Upper lobe of right lung (tissue), 1 donor: ENCODE results near the gene TAS2R42. TPM values are rescaled to one million over a fixed set of nuclear protein-coding genes. Genes with fewer than 3 reads are reported as not detected.
A peak's percentile ranks its signal among the peaks of the same experiment; 100 is the strongest.

Experiments
- ATAC-seq: fragments of 200-7000 bp; cut with Tn5 transposase; one replicate; pipeline ENCODE4 v1.9.1; 2020; ENCODE audit warnings: mild to moderate bottlenecking, moderate library complexity
- DNase-seq: peaks from one replicate; pipeline ENCODE4 v3.0.0-alpha.2; 2020
- H3K27ac ChIP-seq: fragments of 200-600 bp; one replicate; pipeline ENCODE4 v1.8.0; 2022
- H3K27me3 ChIP-seq: fragments of 200-600 bp; one replicate; pipeline ENCODE4 v1.8.0; 2022; ENCODE audit warnings: mild to moderate bottlenecking
- H3K36me3 ChIP-seq: fragments of 200-600 bp; one replicate; pipeline ENCODE4 v1.8.0; 2022
- H3K4me1 ChIP-seq: fragments of 200-600 bp; one replicate; pipeline ENCODE4 v1.8.0; 2022
- H3K4me3 ChIP-seq: fragments of 200-600 bp; one replicate; pipeline ENCODE4 v1.8.0; 2022; ENCODE audit warnings: mild to moderate bottlenecking
- H3K9me3 ChIP-seq: fragments of 200-600 bp; one replicate; pipeline ENCODE4 v1.8.0; 2022
- intact Hi-C: fragments of 100-400 bp; cut with DNase I; formaldehyde crosslinking; loops from one replicate; pipeline ENCODE4 v1.11.0; 2022
- long read RNA-seq: library from polyadenylated mRNA; unstranded; transcript quantifications from one replicate; pipeline ENCODE4 v2.0.0, GENCODE V29; 2021
- total RNA-seq: library from RNA; stranded (reverse); fragmentation: NEBNext Ultra II Directional; extraction: Animal tissue kit (Norgen Biotek cat#: 25700); gene quantifications from one replicate; pipeline ENCODE4 v1.2.1, GENCODE V29; 2021
- TF ChIP-seq, protein P1 (sequence below): fragments of 200-600 bp; IDR thresholded peaks from one replicate; pipeline ENCODE4 v1.8.0; 2022; ENCODE audit warnings: antibody characterized with exemption
- donor health status: DM: no; HTN: yes; CAD: no; lungs with severe emphysema.

Gene TAS2R42, protein sequence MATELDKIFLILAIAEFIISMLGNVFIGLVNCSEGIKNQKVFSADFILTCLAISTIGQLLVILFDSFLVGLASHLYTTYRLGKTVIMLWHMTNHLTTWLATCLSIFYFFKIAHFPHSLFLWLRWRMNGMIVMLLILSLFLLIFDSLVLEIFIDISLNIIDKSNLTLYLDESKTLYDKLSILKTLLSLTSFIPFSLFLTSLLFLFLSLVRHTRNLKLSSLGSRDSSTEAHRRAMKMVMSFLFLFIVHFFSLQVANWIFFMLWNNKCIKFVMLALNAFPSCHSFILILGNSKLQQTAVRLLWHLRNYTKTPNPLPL
- not detected for total RNA-seq
- long read RNA-seq = 0 reads

DNA sequence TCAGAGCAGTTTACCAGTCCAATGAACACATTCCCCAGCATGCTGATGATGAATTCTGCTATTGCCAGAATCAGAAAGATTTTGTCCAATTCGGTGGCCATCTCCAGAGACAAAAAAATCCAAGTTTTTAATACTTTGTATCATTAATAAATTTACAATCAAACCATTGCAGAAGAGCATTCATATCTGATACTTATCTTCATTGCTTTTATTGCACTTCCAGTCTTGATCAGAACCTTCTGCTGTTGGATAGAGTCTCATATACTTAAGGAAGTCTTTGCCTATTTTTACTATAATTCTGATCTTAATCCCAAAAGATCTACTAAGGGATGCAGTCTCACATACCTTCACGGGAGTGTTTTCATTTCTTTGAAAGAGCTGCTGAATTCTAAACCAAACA, at the start of gene TAS2R42:
Gene TAS2R42, minus strand, starts transcription at position 101 of the 400 bp plus-strand sequence. Its CDS starts 0 bp downstream, at position 101.
- H3K36me3 ChIP-seq = no peaks in the 10 kb centered on the region
- intact Hi-C loops = no loop called here
- DNase-seq (no peak), ATAC-seq (no peak)
- no peaks in the 10 kb centered on the region for H3K9me3 ChIP-seq
- no peaks in the 10 kb centered on the region for H3K4me1 ChIP-seq
- H3K27me3 ChIP-seq = no peaks in the 10 kb centered on the region
- H3K4me3 ChIP-seq = no peak within 1 kb of the TSS
- TF ChIP-seq, protein P1, sequence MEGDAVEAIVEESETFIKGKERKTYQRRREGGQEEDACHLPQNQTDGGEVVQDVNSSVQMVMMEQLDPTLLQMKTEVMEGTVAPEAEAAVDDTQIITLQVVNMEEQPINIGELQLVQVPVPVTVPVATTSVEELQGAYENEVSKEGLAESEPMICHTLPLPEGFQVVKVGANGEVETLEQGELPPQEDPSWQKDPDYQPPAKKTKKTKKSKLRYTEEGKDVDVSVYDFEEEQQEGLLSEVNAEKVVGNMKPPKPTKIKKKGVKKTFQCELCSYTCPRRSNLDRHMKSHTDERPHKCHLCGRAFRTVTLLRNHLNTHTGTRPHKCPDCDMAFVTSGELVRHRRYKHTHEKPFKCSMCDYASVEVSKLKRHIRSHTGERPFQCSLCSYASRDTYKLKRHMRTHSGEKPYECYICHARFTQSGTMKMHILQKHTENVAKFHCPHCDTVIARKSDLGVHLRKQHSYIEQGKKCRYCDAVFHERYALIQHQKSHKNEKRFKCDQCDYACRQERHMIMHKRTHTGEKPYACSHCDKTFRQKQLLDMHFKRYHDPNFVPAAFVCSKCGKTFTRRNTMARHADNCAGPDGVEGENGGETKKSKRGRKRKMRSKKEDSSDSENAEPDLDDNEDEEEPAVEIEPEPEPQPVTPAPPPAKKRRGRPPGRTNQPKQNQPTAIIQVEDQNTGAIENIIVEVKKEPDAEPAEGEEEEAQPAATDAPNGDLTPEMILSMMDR = no peak
- H3K27ac ChIP-seq = no peak within 1 kb of the TSS

DNA sequence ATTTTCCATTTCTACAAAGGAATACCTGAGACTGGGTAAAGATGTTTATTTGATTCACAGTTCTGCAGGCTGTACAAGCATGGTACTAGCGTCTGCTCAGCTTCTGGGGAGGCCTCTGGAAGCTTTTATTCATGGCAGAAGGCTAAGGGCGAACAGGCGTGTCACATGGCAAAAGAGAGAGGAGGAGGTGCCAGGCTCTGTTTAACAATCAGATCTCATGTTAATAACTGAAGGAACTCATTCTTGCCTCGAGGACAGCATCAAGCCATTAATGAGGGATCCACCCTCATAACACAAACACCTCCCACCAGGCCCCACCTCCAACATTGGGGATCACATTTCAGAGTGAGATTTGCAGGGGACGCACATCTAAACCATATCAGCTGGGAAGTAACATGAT, 46.8 kb upstream of the TAS2R42 start:
- no peak overlapping the region for H3K4me3 ChIP-seq
- TF ChIP-seq, protein P1 = no peak
- no peaks in the 10 kb centered on the region for H3K36me3 ChIP-seq
- intact Hi-C loops = no loop called here
- no peaks in the 10 kb centered on the region for H3K27me3 ChIP-seq
- ATAC-seq (no peak), DNase-seq (no peak)
- no peak overlapping the region for H3K27ac ChIP-seq
- no peaks in the 10 kb centered on the region for H3K4me1 ChIP-seq
- no peaks in the 10 kb centered on the region for H3K9me3 ChIP-seq

GRCh38 chr12:11228296-11228879, 41.7 kb upstream of the TAS2R42 start:
- intact Hi-C loops = no loop called here
- no peak for DNase-seq
- no peak overlapping the region for H3K4me3 ChIP-seq
- H3K36me3 ChIP-seq = no peaks in the 10 kb centered on the region
- H3K27me3 ChIP-seq = no peaks in the 10 kb centered on the region
- no peaks in the 10 kb centered on the region for H3K9me3 ChIP-seq
- TF ChIP-seq, protein P1 = peak; percentile 50
- H3K4me1 ChIP-seq = no peaks in the 10 kb centered on the region
- no peak overlapping the region for H3K27ac ChIP-seq
- peak; percentile 86 for ATAC-seq

- Histone ChIP-seq H3K27ac (no peak overlapping the region), H3K4me3 (no peak overlapping the region), H3K36me3 (no peaks in the 10 kb centered on the region), H3K4me1 (no peaks in the 10 kb centered on the region), H3K27me3 (no peaks in the 10 kb centered on the region), H3K9me3 (no peaks in the 10 kb centered on the region)
- no peak for DNase-seq
- intact Hi-C loops = no loop called here
- TF ChIP-seq, protein P1 = no peak
- no peak for ATAC-seq
These were observed 40.6 kb upstream of the TAS2R42 start for GRCh38 chr12:11227373-11227772.

GRCh38 chr12:11209113-11209512, 22.4 kb upstream of the TAS2R42 start:
- no peaks in the 10 kb centered on the region for H3K9me3 ChIP-seq
- H3K36me3 ChIP-seq = no peaks in the 10 kb centered on the region
- ATAC-seq = no peak
- no peaks in the 10 kb centered on the region for H3K27me3 ChIP-seq
- DNase-seq = no peak
- intact Hi-C loops = no loop called here
- H3K4me1 ChIP-seq = no peaks in the 10 kb centered on the region
- no peak overlapping the region for H3K4me3 ChIP-seq
- TF ChIP-seq, protein P1 = no peak
- H3K27ac ChIP-seq = no peak overlapping the region
